ENCODE measurements around the gene MLLT6. TPM values are rescaled to one million over a fixed set of nuclear protein-coding genes. Genes with fewer than 3 reads are reported as not detected.

MLLT6 gene
- total and polyA plus RNA-seq, 2 of the 13 experiments (the other 11 are each of a cell fraction or from before 2014, with no cell fraction given), result 50.7 to 69.5 TPM

DNA sequence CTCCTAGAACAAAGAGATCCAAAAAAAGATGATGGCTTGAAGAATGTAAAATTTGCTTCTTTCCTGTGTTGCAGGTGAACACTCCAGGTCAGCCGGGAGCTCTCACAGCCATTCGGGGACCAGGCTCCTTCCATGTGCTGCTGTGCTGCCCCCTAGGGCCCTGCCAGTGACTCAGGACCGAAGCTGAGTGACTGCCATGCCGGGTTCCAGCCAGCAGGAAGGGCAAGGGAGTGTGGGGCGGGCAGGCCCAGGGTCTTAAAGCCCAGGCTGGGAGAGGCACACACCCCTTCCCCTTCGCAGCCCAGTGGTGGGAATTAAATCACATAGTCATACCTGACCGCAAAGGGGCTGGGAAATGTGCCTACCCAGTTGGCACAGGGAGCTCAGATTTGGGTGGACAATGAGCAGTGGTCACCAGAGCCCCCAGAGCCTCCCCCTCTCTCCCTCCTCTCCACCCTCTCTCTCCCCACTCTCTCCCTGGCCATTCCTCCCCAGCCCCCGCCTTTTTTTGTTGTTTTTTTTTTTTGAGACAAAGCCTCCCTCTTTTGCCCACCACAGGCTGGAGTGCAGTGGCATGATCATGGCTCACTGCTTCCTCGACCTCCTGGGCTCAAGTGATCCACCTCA lies 41.8 kb upstream of the MLLT6 start (continued):
- TF ChIP-seq RXRA (CRISPR knock-in tag; IDR thresholded peaks at IDR 0.05) (peak; percentile 61), HMGXB4 (CRISPR knock-in tag; IDR thresholded peaks at IDR 0.05; ENCODE audit: borderline replicate concordance in 1 of 2, low read depth in 1 of 2) (peak; percentile 97 to 99), GPN1 (CRISPR knock-in tag; IDR thresholded peaks at IDR 0.05; ENCODE audit: borderline replicate concordance) (0 out of 2 replicates have a peak, but pooled peaks have one; percentile 36), ZKSCAN5 (CRISPR knock-in tag; IDR thresholded peaks at IDR 0.05) (no peak), SP5 (CRISPR knock-in tag; IDR thresholded peaks at IDR 0.05; ENCODE audit: borderline replicate concordance, low read depth) (peak; percentile 37; the same call in 1 of the 2 replicates), TMF1 (CRISPR knock-in tag; IDR thresholded peaks at IDR 0.05; ENCODE audit: low read depth) (no peak), ZBTB20 (CRISPR knock-in tag; IDR thresholded peaks at IDR 0.05; ENCODE audit: borderline replicate concordance, low read depth) (no peak), ETV6 (CRISPR knock-in tag; conservative IDR thresholded peaks at IDR 0.05) (peak; percentile 66; the same call in 1 of the 2 replicates), ZBTB49 (CRISPR knock-in tag; IDR thresholded peaks at IDR 0.05; ENCODE audit: borderline replicate concordance) (no peak), SIN3B (IDR thresholded peaks at IDR 0.05; ENCODE audit: low read length) (peak; percentile 60; the same call in 1 of the 2 replicates), ISL2 (CRISPR knock-in tag; IDR thresholded peaks at IDR 0.05) (peak; percentile 70; the same call in 1 of the 2 replicates), GLMP (CRISPR knock-in tag; IDR thresholded peaks at IDR 0.05; ENCODE audit: borderline replicate concordance) (no peak), ZNF674 (CRISPR knock-in tag; IDR thresholded peaks at IDR 0.05; ENCODE audit: low read depth) (no peak), GMEB2 (CRISPR knock-in tag; IDR thresholded peaks at IDR 0.05; ENCODE audit: low read depth) (no peak), ZNF773 (CRISPR knock-in tag; IDR thresholded peaks at IDR 0.05; ENCODE audit: borderline replicate concordance) (no peak), TBP (CRISPR knock-in tag; IDR thresholded peaks at IDR 0.05) (no peak), ZNF496 (CRISPR knock-in tag; IDR thresholded peaks at IDR 0.05; ENCODE audit: insufficient replicate concordance) (no peak), ZNF879 (CRISPR knock-in tag; IDR thresholded peaks at IDR 0.05) (no peak), MXD4 (CRISPR knock-in tag; IDR thresholded peaks at IDR 0.05) (peak; percentile 58; the same call in 1 of the 2 replicates), BRD4 (CRISPR knock-in tag; IDR thresholded peaks at IDR 0.05) (peak; percentile 79; the same call in 1 of the 2 replicates)
- TF ChIP-seq, protein P1, sequence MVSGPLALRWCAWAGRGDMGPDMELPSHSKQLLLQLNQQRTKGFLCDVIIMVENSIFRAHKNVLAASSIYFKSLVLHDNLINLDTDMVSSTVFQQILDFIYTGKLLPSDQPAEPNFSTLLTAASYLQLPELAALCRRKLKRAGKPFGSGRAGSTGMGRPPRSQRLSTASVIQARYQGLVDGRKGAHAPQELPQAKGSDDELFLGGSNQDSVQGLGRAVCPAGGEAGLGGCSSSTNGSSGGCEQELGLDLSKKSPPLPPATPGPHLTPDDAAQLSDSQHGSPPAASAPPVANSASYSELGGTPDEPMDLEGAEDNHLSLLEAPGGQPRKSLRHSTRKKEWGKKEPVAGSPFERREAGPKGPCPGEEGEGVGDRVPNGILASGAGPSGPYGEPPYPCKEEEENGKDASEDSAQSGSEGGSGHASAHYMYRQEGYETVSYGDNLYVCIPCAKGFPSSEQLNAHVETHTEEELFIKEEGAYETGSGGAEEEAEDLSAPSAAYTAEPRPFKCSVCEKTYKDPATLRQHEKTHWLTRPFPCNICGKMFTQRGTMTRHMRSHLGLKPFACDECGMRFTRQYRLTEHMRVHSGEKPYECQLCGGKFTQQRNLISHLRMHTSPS (CRISPR knock-in tag; IDR thresholded peaks at IDR 0.05; ENCODE audit: low read depth), result peak; percentile 90

Measured in HepG2 (cell line).